Transverse colon (tissue), 4 donors: Measurements from ENCODE around the gene UBAC2.

ENCODE experiments used
- EP300 ChIP-seq: sonication (generic); formaldehyde crosslinking; IDR thresholded peaks from one replicate; pipeline ENCODE4 v1.6.1; 2017; ENCODE audit warnings: antibody characterized with exemption, low read depth
- POLR2A ChIP-seq: fragments of 450-650 bp; IDR thresholded peaks from one replicate; pipeline ENCODE4 v1.6.1; 2016; ENCODE audit warnings: antibody characterized with exemption, mild to moderate bottlenecking, moderate library complexity
- POLR2AphosphoS5 ChIP-seq, 3 donors: sonication (generic); formaldehyde crosslinking; IDR thresholded peaks; one replicate each; pipeline ENCODE4 v1.6.1; 2016; ENCODE audit warnings: antibody characterized with exemption in 3 of 3
- TF ChIP-seq, protein P1 (sequence below), 5 experiments: fragments of 200-600 bp in 3 of 5; fragments of 450-650 bp in 2 of 5; sonication (generic) in 3 of 5; IDR thresholded peaks; 1 replicate in 2 of 5; 2 replicates in 3 of 5; pipeline ENCODE4 v1.5.1; 2016 to 2017; ENCODE audit warnings: antibody characterized with exemption in 5 of 5, inconsistent platforms in 3 of 5, mild to moderate bottlenecking in 2 of 5, moderate library complexity in 1 of 5

DNA sequence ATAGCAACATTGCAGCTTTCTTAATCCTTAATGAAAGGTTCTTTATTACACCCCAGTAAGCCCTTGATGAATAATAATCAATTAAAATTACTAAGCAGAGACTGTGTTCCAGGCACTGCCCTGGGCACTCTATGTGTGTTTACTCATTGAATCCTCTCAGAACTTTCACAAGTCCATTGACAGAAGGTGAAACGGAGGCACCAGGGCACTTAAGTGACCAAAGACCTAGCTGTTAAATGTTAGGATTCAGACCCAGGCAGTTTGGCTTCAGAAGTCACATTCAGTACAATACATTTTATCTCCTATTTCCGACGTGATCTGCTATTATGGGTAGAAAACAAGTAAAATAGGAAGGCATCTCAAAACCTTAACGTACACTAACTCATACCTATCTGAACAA, 103.9 kb downstream of the UBAC2 start:
- TF ChIP-seq, protein P1, sequence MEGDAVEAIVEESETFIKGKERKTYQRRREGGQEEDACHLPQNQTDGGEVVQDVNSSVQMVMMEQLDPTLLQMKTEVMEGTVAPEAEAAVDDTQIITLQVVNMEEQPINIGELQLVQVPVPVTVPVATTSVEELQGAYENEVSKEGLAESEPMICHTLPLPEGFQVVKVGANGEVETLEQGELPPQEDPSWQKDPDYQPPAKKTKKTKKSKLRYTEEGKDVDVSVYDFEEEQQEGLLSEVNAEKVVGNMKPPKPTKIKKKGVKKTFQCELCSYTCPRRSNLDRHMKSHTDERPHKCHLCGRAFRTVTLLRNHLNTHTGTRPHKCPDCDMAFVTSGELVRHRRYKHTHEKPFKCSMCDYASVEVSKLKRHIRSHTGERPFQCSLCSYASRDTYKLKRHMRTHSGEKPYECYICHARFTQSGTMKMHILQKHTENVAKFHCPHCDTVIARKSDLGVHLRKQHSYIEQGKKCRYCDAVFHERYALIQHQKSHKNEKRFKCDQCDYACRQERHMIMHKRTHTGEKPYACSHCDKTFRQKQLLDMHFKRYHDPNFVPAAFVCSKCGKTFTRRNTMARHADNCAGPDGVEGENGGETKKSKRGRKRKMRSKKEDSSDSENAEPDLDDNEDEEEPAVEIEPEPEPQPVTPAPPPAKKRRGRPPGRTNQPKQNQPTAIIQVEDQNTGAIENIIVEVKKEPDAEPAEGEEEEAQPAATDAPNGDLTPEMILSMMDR (IDR thresholded peaks at IDR 0.05), result no peak
- no peak for TF ChIP-seq POLR2AphosphoS5 (IDR thresholded peaks at IDR 0.05)
- TF ChIP-seq POLR2A, result no peak
- TF ChIP-seq EP300, result no peak
